T-cell (primary cell): Measurements from ENCODE around the gene TMC2. TPM values are rescaled to one million over a fixed set of nuclear protein-coding genes. Genes with fewer than 3 reads are reported as not detected.
"Not testable (repeated sequence)": the region's sequence is repeated elsewhere in the genome, so short reads cannot be mapped to it uniquely, and the experiment has no call there.

Experiments used
- ATAC-seq, 4 experiments: fragments of 200-7000 bp in 3 of 4; fragments of 150-1000 bp in 1 of 4; cut with Tn5 transposase; replicated peaks in 1 of 4; 1 replicate in 3 of 4; 2 replicates in 1 of 4; pipeline ENCODE4 v1.10.0; 2021; ENCODE audit warnings: moderate library complexity in 3 of 4, mild to moderate bottlenecking in 2 of 4, moderate number of reproducible peaks in 1 of 4
- CTCF ChIA-PET, 2 donors: fragments of 300-600 bp; sonication (Branson Sonifier 250); formaldehyde crosslinking; loops; one replicate each; lab custom pipeline; 2022; ENCODE audit warnings: antibody characterized with exemption in 2 of 2; lab: Charles Lee
- POLR2A ChIA-PET, 2 donors: fragments of 300-600 bp; sonication (Branson Sonifier 250); formaldehyde crosslinking; loops; one replicate each; lab custom pipeline; 2022; ENCODE audit warnings: antibody characterized with exemption in 2 of 2; lab: Charles Lee
- DNase-seq, 35 experiments: peaks; one replicate each; pipeline versions ENCODE4 v3.0.0 to v3.0.0-alpha.2; 2013 to 2023
- H3K27ac ChIP-seq: one replicate; pipeline ENCODE4 v1.5.1; 2013; ENCODE audit warnings: low read length
- H3K27me3 ChIP-seq, 2 experiments: replicated peaks in 1 of 2; 1 replicate in 1 of 2; 2 replicates in 1 of 2; pipeline versions ENCODE4 v1.6.1 to v1.7.0; 2013; ENCODE audit warnings: low read length in 1 of 2, mixed read lengths in 1 of 2; ENCODE audit not compliant: control insufficient read depth in 2 of 2, insufficient read depth in 2 of 2; ENCODE audit errors: extremely low read depth in 1 of 2
- H3K36me3 ChIP-seq, 2 donors: 1 replicate in 1 of 2; 2 replicates in 1 of 2; pipeline versions ENCODE4 v1.6.1 to v1.7.0; 2013; ENCODE audit warnings: low read length in 1 of 2; ENCODE audit not compliant: control insufficient read depth in 2 of 2, insufficient read depth in 1 of 2; ENCODE audit errors: extremely low read depth in 1 of 2
- H3K4me1 ChIP-seq, 2 experiments: 1 replicate in 1 of 2; 2 replicates in 1 of 2; pipeline versions ENCODE4 v1.6.1 to v1.7.0; 2013; ENCODE audit warnings: low read length in 2 of 2, mixed read lengths in 1 of 2; ENCODE audit not compliant: insufficient read depth in 2 of 2, control insufficient read depth in 1 of 2; ENCODE audit errors: extremely low read depth in 1 of 2
- H3K4me3 ChIP-seq, 2 donors: 1 replicate in 1 of 2; 2 replicates in 1 of 2; pipeline versions ENCODE4 v1.5.1 to v1.7.0; 2013; ENCODE audit warnings: mild to moderate bottlenecking in 2 of 2, low read length in 1 of 2, moderate library complexity in 1 of 2; ENCODE audit not compliant: control insufficient read depth in 1 of 2; ENCODE audit errors: extremely low read depth in 1 of 2
- H3K9me3 ChIP-seq: 2 replicates; pipeline ENCODE4 v1.7.0; 2013
- H3K27ac Mint-ChIP-seq, 2 donors: one replicate each; pipeline ENCODE4 v1.8.0; 2020 to 2021; ENCODE audit warnings: mild to moderate bottlenecking in 2 of 2, mixed read lengths in 2 of 2
- H3K27me3 Mint-ChIP-seq, 2 donors: one replicate each; pipeline ENCODE4 v1.8.0; 2021 to 2022; ENCODE audit warnings: mixed read lengths in 2 of 2
- H3K36me3 Mint-ChIP-seq: one replicate; pipeline ENCODE4 v1.8.0; 2021; ENCODE audit warnings: mixed read lengths
- H3K4me1 Mint-ChIP-seq, 3 donors: one replicate each; pipeline ENCODE4 v1.8.0; 2020 to 2022; ENCODE audit warnings: mixed read lengths in 3 of 3, mild to moderate bottlenecking in 1 of 3
- H3K4me3 Mint-ChIP-seq, 3 donors: one replicate each; pipeline ENCODE4 v1.8.0; 2020 to 2022; ENCODE audit warnings: mild to moderate bottlenecking in 3 of 3, mixed read lengths in 3 of 3, moderate library complexity in 3 of 3
- H3K9me3 Mint-ChIP-seq, 3 donors: one replicate each; pipeline ENCODE4 v1.8.0; 2020 to 2022; ENCODE audit warnings: mixed read lengths in 3 of 3
- WGBS: methylation state at CpG from one replicate; pipeline ENCODE4 v1.1.5; 2013; ENCODE audit warnings: missing lambda C conversion rate; ENCODE audit not compliant: insufficient coverage; 5-methylcytosine and 5-hydroxymethylcytosine counted together
- total RNA-seq, 35 experiments: library from RNA in 6 of 35; stranded (reverse) in 6 of 35; fragments of 120-200 nt in 1 of 35; gene quantifications; one replicate each; pipeline versions ENCODE4 v1.2.1 to v1.2.4 and lab custom pipeline; 2013 to 2026

The TMC2 gene
- total RNA-seq, 5 donors from 2014 or later (not counting 1 experiment from before 2014, with no cell fraction given), result not detected

DNA sequence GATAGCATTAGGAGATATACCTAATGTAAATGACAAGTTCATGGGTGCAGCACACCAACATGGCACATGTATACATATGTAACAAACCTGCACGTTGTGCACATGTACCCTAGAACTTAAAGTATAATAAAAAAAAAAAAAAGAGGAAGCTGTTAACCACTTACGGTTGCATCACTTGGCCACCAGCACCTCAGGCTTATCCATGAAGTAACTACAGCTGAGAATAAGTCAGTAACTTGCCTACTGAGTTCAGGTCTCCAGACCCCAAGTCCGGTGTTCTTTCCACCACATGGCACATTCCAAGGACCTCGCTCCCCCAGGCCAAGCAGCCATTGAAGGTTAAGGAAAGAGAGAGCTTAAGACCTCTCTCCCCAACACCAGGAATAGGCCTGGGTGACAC is 148.4 kb downstream of the TMC2 start:
- DNase-seq, H3K4me3 Mint-ChIP-seq, H3K27ac ChIP-seq, H3K36me3 Mint-ChIP-seq, H3K9me3 ChIP-seq, H3K4me3 ChIP-seq, ATAC-seq, H3K27ac Mint-ChIP-seq, H3K36me3 ChIP-seq, POLR2A ChIA-PET, H3K9me3 Mint-ChIP-seq: not testable (repeated sequence)
- H3K4me1 Mint-ChIP-seq, result peaks cover 11 to 15% (median 13%) of the 10 kb centered on the region in 3 donors
- CTCF ChIA-PET, result interaction anchor here in 1 of 2 donors (1.8 kb wide), 1 partner anchor 57 kb away, joined by 7 read pairs; no protein-coding TSS in a partner anchor
- WGBS, result no CpG with 5 or more reads among the region's 4 CpGs
- H3K27me3 Mint-ChIP-seq, result peaks cover 19 to 29% of the 10 kb centered on the region in 2 donors
- Histone ChIP-seq H3K4me1 (peaks cover 0 to 14% of the 10 kb centered on the region in 2 experiments), H3K27me3 (peaks cover 0 to 34% of the 10 kb centered on the region in 2 experiments)

DNA sequence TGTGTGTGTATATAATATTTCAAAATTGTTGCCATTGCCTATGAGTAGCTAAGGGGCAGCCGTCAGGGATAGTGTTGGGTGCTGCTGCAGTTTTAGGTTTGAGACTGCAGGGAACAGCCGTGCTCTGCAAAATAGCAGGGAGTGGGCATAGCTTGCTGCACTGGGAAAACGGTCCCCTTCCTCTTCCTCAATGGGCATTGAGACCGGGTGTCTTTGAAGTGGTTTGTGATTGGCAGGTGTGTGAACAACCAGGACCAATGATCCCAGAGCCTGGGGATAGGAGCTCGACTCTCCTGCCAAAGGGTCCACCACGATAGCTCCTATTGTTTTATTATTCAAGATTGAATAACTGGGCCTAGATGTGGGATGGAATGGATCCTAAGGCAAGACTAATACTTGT is 151.1 kb downstream of the TMC2 start:
- Histone ChIP-seq H3K36me3 (no peaks in the 10 kb centered on the region), H3K27me3 (peaks cover 4 to 39% of the 10 kb centered on the region in 2 experiments), H3K4me1 (peaks cover 0 to 23% of the 10 kb centered on the region in 2 experiments), H3K9me3 (no peaks in the 10 kb centered on the region), H3K4me3 (no peak overlapping the region), H3K27ac (no peak overlapping the region)
- H3K4me3 Mint-ChIP-seq, result no peak overlapping the region
- peaks cover 23 to 30% (median 29%) of the 10 kb centered on the region in 3 donors for H3K4me1 Mint-ChIP-seq
- WGBS, result 100% methylated on average over 1 of the region's 6 CpGs
- no peak for ATAC-seq
- H3K27me3 Mint-ChIP-seq, result peaks cover 13 to 26% of the 10 kb centered on the region in 2 donors
- ChIA-PET POLR2A (interaction anchor here (0.5 to 0.7 kb wide), 3 partner anchors 49 to 1067 kb away, joined by 3 to 4 read pairs (median 3); no protein-coding TSS in a partner anchor), CTCF (interaction anchor here (0.5 to 2.6 kb wide), 9 partner anchors 14 to 314 kb away, joined by 3 to 19 read pairs (median 4); no protein-coding TSS in a partner anchor)
- H3K27ac Mint-ChIP-seq, result peak overlapping the region in 1 of 2 donors; percentile 39
- DNase-seq, result no peak
- H3K36me3 Mint-ChIP-seq, result no peaks in the 10 kb centered on the region
- H3K9me3 Mint-ChIP-seq, result no peaks in the 10 kb centered on the region

DNA sequence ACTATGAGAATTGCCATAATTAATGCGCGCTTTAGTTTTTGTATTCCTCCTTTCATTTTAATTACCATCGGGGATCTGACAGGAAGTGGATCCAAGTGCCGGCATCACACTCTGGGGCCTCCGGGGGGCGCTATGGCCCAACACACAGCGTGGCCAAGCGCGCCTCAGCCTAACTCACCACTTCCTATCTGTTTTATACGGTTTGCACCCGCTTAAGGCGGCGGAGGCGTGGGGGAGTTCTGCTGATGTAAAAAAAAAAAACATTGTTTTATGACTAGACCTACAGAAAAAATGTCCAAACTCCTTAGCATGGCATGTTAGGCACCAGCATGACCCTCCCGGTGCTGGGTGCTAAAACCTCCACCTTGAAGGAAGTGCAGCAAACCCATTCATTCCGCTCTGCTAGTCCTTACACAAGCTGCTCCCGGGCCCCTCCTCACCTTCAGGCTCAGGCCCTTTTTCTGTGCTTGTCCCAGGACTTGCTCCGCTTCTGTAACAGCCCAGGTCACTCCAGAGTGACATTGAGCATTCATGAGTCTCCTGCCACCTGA is 151.7 kb downstream of the TMC2 start:
- Histone ChIP-seq H3K9me3 (no peaks in the 10 kb centered on the region), H3K4me3 (peak overlapping the region in 1 of 2 donors; percentile 11), H3K27me3 (peaks cover 4 to 39% of the 10 kb centered on the region in 2 experiments), H3K36me3 (no peaks in the 10 kb centered on the region), H3K27ac (no peak overlapping the region), H3K4me1 (peaks cover 0 to 23% of the 10 kb centered on the region in 2 experiments)
- Mint-ChIP-seq H3K4me1 (peaks cover 23 to 30% (median 29%) of the 10 kb centered on the region in 3 donors), H3K27me3 (peaks cover 8 to 23% of the 10 kb centered on the region in 2 donors), H3K9me3 (no peaks in the 10 kb centered on the region), H3K36me3 (no peaks in the 10 kb centered on the region), H3K4me3 (peak overlapping the region in 2 of 3 donors; percentile 17 to 32), H3K27ac (peak overlapping the region; percentile 39 to 66)
- CTCF ChIA-PET, result interaction anchor here (0.5 to 2.6 kb wide), 8 partner anchors 53 to 313 kb away, joined by 3 to 19 read pairs (median 4); no protein-coding TSS in a partner anchor
- WGBS, result 45% methylated on average over 7 of the region's 18 CpGs
- POLR2A ChIA-PET, result interaction anchor here in 1 of 2 donors (0.6 kb wide), 1 partner anchor 53 kb away, joined by 3 read pairs; no protein-coding TSS in a partner anchor
- ATAC-seq, result peak; percentile 77 to 87 (median 80)
- DNase-seq, result peak; percentile 64 to 91 (median 81)

DNA sequence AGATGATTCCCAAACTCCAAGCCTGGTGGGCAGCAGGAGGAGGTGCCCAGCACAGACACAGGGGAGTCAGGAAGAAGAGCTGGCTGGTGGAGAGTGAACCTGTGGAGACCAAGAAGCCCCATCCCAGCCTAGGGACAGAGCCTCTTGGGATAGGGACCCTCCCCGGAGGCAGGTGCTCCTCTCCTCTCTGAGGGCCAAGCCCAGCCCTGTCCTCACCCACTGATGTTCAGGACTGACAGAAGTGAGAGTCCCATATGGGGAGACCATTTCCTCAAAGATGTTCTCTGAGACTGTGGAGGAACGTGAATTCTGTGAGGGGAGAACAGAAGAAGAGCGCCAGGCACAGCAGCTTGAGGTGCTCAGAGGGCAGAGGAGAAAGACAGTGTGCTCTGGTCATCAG is 153.8 kb downstream of the TMC2 start:
- POLR2A ChIA-PET, result no interaction called here
- H3K9me3 ChIP-seq, result no peaks in the 10 kb centered on the region
- ATAC-seq (no peak), DNase-seq (no peak)
- Mint-ChIP-seq H3K27ac (no peak overlapping the region), H3K9me3 (no peaks in the 10 kb centered on the region), H3K27me3 (peaks cover 13 to 28% of the 10 kb centered on the region in 2 donors), H3K4me3 (peak overlapping the region in 1 of 3 donors; percentile 37), H3K36me3 (no peaks in the 10 kb centered on the region), H3K4me1 (peaks cover 25 to 35% (median 32%) of the 10 kb centered on the region in 3 donors)
- WGBS, result 71% methylated on average over 1 of the region's 3 CpGs
- no peak overlapping the region for H3K4me3 ChIP-seq
- H3K27me3 ChIP-seq, result peaks cover 8 to 53% of the 10 kb centered on the region in 2 experiments
- CTCF ChIA-PET, result interaction anchor here in 1 of 2 donors (0.5 to 0.9 kb wide), 2 partner anchors 51 to 402 kb away, joined by 3 to 5 read pairs; no protein-coding TSS in a partner anchor
- no peak overlapping the region for H3K27ac ChIP-seq
- no peaks in the 10 kb centered on the region for H3K36me3 ChIP-seq
- peaks cover 0 to 30% of the 10 kb centered on the region in 2 experiments for H3K4me1 ChIP-seq

DNA sequence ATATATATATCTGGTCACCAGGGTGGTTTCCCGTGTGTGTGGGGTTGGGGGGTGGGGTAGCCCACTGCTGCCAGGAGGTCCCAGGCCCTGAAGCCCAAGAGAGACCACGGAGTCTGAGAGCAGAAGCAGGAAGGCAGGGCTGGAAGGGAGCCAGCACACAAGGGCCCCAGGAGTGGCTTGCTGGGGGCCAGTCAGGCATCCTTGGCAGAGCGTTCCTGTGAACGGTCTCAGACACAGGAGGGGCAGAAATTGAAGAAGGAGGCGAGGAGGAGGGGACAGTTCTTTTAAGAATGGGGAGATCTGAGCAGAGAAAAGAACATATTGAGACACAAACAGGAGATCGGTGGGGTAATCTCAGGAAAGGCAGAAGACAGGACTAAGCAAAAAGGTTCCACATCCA is 154.3 kb downstream of the TMC2 start:
- H3K27me3 ChIP-seq, result peaks cover 8 to 58% of the 10 kb centered on the region in 2 experiments
- H3K36me3 ChIP-seq, result no peaks in the 10 kb centered on the region
- Mint-ChIP-seq H3K27me3 (peaks cover 15 to 32% of the 10 kb centered on the region in 2 donors), H3K27ac (no peak overlapping the region), H3K4me1 (peaks cover 25 to 35% (median 32%) of the 10 kb centered on the region in 3 donors), H3K9me3 (no peaks in the 10 kb centered on the region), H3K36me3 (no peaks in the 10 kb centered on the region), H3K4me3 (peak overlapping the region; percentile 82 to 97 (median 92))
- no peaks in the 10 kb centered on the region for H3K9me3 ChIP-seq
- whole genome bisulfite sequencing, result 48% methylated on average over 5 of the region's 6 CpGs
- ATAC-seq (no peak), DNase-seq (no peak)
- H3K4me3 ChIP-seq, result no peak overlapping the region
- peaks cover 0 to 30% of the 10 kb centered on the region in 2 experiments for H3K4me1 ChIP-seq
- ChIA-PET POLR2A (no interaction called here), CTCF (interaction anchor here in 1 of 2 donors (0.5 to 0.9 kb wide), 2 partner anchors 51 to 401 kb away, joined by 3 to 5 read pairs; no protein-coding TSS in a partner anchor)
- H3K27ac ChIP-seq, result no peak overlapping the region

DNA sequence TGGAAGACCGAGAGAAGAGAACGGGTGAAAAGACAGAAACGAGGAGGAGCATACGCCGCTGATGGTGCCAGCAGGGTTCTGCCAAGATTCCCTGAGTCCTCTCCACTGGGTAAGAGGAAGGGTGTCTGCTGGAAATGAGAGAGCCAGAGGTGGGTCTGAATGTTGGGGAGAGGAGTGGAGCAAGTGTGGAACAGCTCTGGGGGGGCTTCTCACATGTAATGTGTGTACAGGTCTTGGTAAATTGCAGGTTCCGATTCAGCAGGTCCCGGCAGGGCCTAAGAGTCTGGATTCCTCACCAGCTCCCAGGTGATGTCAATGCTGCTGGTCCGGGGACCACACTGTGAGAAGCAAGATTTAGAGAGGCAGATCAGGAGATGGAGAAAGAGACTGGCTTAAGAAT is 154.8 kb downstream of the TMC2 start:
- Histone ChIP-seq H3K27me3 (peaks cover 8 to 58% of the 10 kb centered on the region in 2 experiments), H3K4me3 (no peak overlapping the region), H3K27ac (no peak overlapping the region), H3K4me1 (peaks cover 0 to 30% of the 10 kb centered on the region in 2 experiments), H3K9me3 (no peaks in the 10 kb centered on the region), H3K36me3 (no peaks in the 10 kb centered on the region)
- DNase-seq, result no peak
- Mint-ChIP-seq H3K36me3 (no peaks in the 10 kb centered on the region), H3K9me3 (no peaks in the 10 kb centered on the region), H3K4me1 (peaks cover 25 to 35% (median 32%) of the 10 kb centered on the region in 3 donors), H3K4me3 (peak overlapping the region; percentile 82 to 97 (median 92)), H3K27me3 (peaks cover 19 to 36% of the 10 kb centered on the region in 2 donors), H3K27ac (no peak overlapping the region)
- WGBS, result 93% methylated on average over 8 of the region's 8 CpGs
- no peak for ATAC-seq
- ChIA-PET CTCF (no interaction called here), POLR2A (no interaction called here)
